ENCODE data around the gene MAPK6.
"Not testable (repeated sequence)": the region's sequence is repeated elsewhere in the genome, so short reads cannot be mapped to it uniquely, and the experiment has no call there.

The MAPK6 gene

DNA sequence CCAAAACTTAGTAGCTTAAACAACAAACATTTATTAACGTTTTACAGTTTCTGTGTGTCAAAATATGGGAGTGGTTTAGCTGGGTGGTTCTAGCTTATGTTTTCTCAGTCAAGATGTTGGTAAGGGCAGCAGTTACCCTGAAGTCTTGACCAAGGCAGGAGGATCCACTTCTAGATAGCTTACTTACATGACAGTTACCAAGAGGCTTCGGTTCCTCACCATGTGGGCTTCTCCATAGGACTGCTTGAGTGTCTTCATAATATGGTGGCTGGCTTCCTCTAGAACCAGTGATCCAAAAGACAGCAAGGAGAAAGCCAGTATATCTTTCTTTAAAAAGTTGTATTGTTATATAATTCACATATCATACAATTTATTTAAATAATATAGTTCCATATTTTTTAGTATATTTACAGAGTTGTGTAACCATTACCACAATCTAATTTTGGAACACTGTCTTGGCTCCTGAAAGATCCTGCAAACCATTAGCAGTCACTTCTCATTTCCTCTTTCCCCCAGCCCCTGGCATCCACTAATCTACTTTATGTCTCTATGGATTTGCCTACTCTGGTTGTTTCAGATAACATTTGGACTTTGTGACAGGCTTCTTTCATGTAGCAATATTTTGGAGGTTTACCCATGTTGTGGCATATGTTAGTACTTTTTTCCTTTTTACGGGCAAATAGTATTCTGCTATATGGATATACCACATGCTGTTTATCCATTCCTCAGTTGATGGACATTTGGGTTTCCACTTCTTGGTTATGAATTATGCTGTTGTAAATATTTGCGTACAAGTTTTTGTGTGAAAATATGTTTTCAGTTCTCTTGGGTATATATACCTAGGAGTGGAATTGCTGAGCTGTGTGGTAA lies 33.3 kb downstream of the MAPK6 start:
- H3K4me3 ChIP-seq (ENCODE audit: low read depth, low read length) = no peak overlapping the region
- peaks cover 11% of the 10 kb centered on the region in 2 experiments for H3K36me3 ChIP-seq (ENCODE audit: control insufficient read depth in 2 of 2, insufficient read depth in 1 of 2, low read length in 2 of 2)
- POLR2A ChIA-PET = no interaction called here
- no peaks in the 10 kb centered on the region for H3K4me1 ChIP-seq (ENCODE audit: control insufficient read depth, insufficient read depth, low read length)
- TF ChIP-seq, protein P1, sequence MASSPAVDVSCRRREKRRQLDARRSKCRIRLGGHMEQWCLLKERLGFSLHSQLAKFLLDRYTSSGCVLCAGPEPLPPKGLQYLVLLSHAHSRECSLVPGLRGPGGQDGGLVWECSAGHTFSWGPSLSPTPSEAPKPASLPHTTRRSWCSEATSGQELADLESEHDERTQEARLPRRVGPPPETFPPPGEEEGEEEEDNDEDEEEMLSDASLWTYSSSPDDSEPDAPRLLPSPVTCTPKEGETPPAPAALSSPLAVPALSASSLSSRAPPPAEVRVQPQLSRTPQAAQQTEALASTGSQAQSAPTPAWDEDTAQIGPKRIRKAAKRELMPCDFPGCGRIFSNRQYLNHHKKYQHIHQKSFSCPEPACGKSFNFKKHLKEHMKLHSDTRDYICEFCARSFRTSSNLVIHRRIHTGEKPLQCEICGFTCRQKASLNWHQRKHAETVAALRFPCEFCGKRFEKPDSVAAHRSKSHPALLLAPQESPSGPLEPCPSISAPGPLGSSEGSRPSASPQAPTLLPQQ (tag by site-specific recombination; IDR thresholded peaks at IDR 0.05) = no peak
- TF ChIP-seq ZNF146 (tag by site-specific recombination; IDR thresholded peaks at IDR 0.05) = peak; percentile 63; the same call in 1 of the 2 replicates
- TF ChIP-seq ZNF529 (tag by site-specific recombination; IDR thresholded peaks at IDR 0.05; ENCODE audit: insufficient replicate concordance) = no peak
- H3K27ac ChIP-seq (ENCODE audit: extremely low read depth, low read depth, low read length) = no peak overlapping the region
- CTCF ChIA-PET = interaction anchor here (0.6 kb wide), 1 partner anchor 27 kb away, joined by 3 read pairs; no protein-coding TSS in a partner anchor
- H3K9me3 ChIP-seq (ENCODE audit: control insufficient read depth, insufficient read depth, low read depth, low read length) = no peaks in the 10 kb centered on the region

DNA sequence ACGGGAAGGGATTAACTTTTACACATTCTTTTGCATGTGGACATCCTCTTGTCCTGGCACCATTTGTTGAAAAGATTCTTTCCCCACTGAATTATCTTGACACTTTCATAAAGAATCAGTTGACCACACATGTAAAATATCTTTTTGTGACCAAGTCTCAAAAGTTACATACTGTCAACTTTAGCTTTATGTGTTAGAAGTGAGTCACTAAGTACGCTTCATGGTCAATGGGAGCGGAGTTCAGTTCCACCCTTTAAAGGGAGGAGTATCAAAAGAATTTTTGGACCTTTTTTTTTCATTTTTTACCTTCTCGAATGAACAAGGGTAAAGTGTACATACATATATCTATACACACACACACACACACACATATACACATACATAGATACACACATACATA lies 35.4 kb downstream of the MAPK6 start:
- H3K4me1 ChIP-seq (ENCODE audit: control insufficient read depth, insufficient read depth, low read length) = no peaks in the 10 kb centered on the region

DNA sequence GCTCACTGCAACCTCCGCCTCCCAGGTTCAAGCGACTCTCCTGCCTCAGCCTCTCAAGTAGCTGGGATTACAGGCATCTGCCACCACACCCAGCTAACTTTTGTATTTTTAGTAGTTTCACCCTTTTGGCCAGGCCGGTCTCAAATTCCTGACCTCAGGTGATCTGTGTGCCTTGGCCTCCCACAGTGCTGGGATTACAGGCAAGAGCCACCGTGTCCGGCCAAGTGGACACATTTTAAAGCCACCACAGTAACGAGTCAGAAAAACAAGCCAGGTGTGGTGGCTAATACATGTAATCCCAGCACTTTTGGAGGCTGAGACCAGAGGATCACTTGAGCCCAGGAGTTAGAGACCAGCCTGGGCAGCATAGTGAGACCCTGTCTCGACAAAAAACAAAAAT lies 35.8 kb downstream of the MAPK6 start:
- POLR2A ChIA-PET; H3K9me3 ChIP-seq (ENCODE audit: control insufficient read depth, insufficient read depth, low read depth, low read length); H3K4me1 ChIP-seq (ENCODE audit: control insufficient read depth, insufficient read depth, low read length); H3K27ac ChIP-seq (ENCODE audit: extremely low read depth, low read depth, low read length); H3K4me3 ChIP-seq (ENCODE audit: low read depth, low read length): not testable (repeated sequence)
- TF ChIP-seq ZNF121 (tag by site-specific recombination; IDR thresholded peaks at IDR 0.05) = 0 out of 2 replicates have a peak, but pooled peaks have one; percentile 49
- CTCF ChIA-PET = interaction anchor here (0.6 kb wide), 1 partner anchor 846 kb away, joined by 3 read pairs; no protein-coding TSS in a partner anchor
- H3K36me3 ChIP-seq (ENCODE audit: control insufficient read depth in 2 of 2, insufficient read depth in 1 of 2, low read length in 2 of 2) = peaks cover 11 to 30% of the 10 kb centered on the region in 2 experiments

More for the DNA sequence above, 35.4 kb downstream of the MAPK6 start:
- ChIA-PET CTCF (no interaction called here), POLR2A (no interaction called here)
- Histone ChIP-seq H3K9me3 (ENCODE audit: control insufficient read depth, insufficient read depth, low read depth, low read length) (no peaks in the 10 kb centered on the region), H3K27ac (ENCODE audit: extremely low read depth, low read depth, low read length) (no peak overlapping the region), H3K4me3 (ENCODE audit: low read depth, low read length) (no peak overlapping the region), H3K36me3 (ENCODE audit: control insufficient read depth in 2 of 2, insufficient read depth in 1 of 2, low read length in 2 of 2) (peaks cover 11 to 25% of the 10 kb centered on the region in 2 experiments)
- no peak for TF ChIP-seq ZNF664 (tag by site-specific recombination; IDR thresholded peaks at IDR 0.05)
- TF ChIP-seq, protein P1 (tag by site-specific recombination; IDR thresholded peaks at IDR 0.05) = no peak
- no peak for TF ChIP-seq ZNF138 (tag by site-specific recombination; IDR thresholded peaks at IDR 0.05; ENCODE audit: borderline replicate concordance)
- no peak for TF ChIP-seq ZNF391 (tag by site-specific recombination; IDR thresholded peaks at IDR 0.05; ENCODE audit: borderline replicate concordance, low read depth)
- TF ChIP-seq, protein P2, sequence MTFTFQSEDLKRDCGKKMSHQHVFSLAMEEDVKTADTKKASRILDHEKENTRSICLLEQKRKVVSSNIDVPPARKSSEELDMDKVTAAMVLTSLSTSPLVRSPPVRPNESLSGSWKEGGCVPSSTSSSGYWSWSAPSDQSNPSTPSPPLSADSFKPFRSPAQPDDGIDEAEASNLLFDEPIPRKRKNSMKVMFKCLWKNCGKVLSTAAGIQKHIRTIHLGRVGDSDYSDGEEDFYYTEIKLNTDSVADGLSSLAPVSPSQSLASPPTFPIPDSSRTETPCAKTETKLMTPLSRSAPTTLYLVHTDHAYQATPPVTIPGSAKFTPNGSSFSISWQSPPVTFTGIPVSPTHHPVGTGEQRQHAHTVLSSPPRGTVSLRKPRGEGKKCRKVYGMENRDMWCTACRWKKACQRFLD (tag by site-specific recombination; IDR thresholded peaks at IDR 0.05) = no peak
- no peak for TF ChIP-seq ZNF146 (tag by site-specific recombination; IDR thresholded peaks at IDR 0.05)
- TF ChIP-seq ZBTB8A (tag by site-specific recombination; IDR thresholded peaks at IDR 0.05) = no peak
- no peak for TF ChIP-seq ZNF510 (tag by site-specific recombination; IDR thresholded peaks at IDR 0.05; ENCODE audit: insufficient replicate concordance)
- no peak for TF ChIP-seq ZNF324 (tag by site-specific recombination; IDR thresholded peaks at IDR 0.05)
- TF ChIP-seq ZNF112 (tag by site-specific recombination; IDR thresholded peaks at IDR 0.05) = no peak

DNA sequence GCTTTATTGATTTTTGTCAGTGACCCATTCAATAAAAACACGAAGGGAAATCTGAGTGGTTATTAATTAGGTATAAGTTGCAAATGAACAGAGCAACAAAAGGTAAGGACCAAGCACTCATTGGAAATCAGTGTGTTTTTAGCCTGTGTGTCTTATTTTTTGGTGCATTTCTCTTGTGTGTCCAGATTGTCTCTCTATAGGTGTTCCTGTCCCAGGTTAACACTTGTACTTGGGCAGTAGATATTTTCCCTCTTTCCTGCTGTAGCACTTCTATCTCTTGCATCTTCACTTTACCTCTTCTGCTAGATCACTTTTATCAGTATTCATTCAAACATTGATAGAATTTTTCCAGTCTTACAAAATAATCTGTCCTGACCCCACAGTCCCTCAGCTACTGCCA lies 37.0 kb downstream of the MAPK6 start:
- H3K9me3 ChIP-seq (ENCODE audit: control insufficient read depth, insufficient read depth, low read depth, low read length) = no peaks in the 10 kb centered on the region
- CTCF ChIA-PET = no interaction called here
- peaks cover 11 to 40% of the 10 kb centered on the region in 2 experiments for H3K36me3 ChIP-seq (ENCODE audit: control insufficient read depth in 2 of 2, insufficient read depth in 1 of 2, low read length in 2 of 2)
- no peak overlapping the region for H3K27ac ChIP-seq (ENCODE audit: extremely low read depth, low read depth, low read length)
- POLR2A ChIA-PET = no interaction called here
- no peak overlapping the region for H3K4me3 ChIP-seq (ENCODE audit: low read depth, low read length)
- H3K4me1 ChIP-seq (ENCODE audit: control insufficient read depth, insufficient read depth, low read length) = no peaks in the 10 kb centered on the region
- no peak for TF ChIP-seq ZNF221 (tag by site-specific recombination; IDR thresholded peaks at IDR 0.05; ENCODE audit: borderline replicate concordance)
- TF ChIP-seq ZNF776 (tag by site-specific recombination; IDR thresholded peaks at IDR 0.05; ENCODE audit: borderline replicate concordance) = no peak
- TF ChIP-seq ZNF16 (tag by site-specific recombination; IDR thresholded peaks at IDR 0.05; ENCODE audit: low read depth) = no peak
- no peak for TF ChIP-seq SP7 (tag by site-specific recombination; IDR thresholded peaks at IDR 0.05)
- no peak for TF ChIP-seq MYNN (tag by site-specific recombination; IDR thresholded peaks at IDR 0.05; ENCODE audit: borderline replicate concordance)
- no peak for TF ChIP-seq ZNF404 (tag by site-specific recombination; IDR thresholded peaks at IDR 0.05)
- TF ChIP-seq, protein P3, sequence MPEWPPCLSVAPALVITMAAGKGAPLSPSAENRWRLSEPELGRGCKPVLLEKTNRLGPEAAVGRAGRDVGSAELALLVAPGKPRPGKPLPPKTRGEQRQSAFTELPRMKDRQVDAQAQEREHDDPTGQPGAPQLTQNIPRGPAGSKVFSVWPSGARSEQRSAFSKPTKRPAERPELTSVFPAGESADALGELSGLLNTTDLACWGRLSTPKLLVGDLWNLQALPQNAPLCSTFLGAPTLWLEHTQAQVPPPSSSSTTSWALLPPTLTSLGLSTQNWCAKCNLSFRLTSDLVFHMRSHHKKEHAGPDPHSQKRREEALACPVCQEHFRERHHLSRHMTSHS (tag by site-specific recombination; IDR thresholded peaks at IDR 0.05) = no peak
- TF ChIP-seq, protein P4, sequence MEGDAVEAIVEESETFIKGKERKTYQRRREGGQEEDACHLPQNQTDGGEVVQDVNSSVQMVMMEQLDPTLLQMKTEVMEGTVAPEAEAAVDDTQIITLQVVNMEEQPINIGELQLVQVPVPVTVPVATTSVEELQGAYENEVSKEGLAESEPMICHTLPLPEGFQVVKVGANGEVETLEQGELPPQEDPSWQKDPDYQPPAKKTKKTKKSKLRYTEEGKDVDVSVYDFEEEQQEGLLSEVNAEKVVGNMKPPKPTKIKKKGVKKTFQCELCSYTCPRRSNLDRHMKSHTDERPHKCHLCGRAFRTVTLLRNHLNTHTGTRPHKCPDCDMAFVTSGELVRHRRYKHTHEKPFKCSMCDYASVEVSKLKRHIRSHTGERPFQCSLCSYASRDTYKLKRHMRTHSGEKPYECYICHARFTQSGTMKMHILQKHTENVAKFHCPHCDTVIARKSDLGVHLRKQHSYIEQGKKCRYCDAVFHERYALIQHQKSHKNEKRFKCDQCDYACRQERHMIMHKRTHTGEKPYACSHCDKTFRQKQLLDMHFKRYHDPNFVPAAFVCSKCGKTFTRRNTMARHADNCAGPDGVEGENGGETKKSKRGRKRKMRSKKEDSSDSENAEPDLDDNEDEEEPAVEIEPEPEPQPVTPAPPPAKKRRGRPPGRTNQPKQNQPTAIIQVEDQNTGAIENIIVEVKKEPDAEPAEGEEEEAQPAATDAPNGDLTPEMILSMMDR (tag by site-specific recombination; IDR thresholded peaks at IDR 0.05) = no peak
